Suprapubic skin (tissue), 4 donors: ENCODE results near the gene CXXC5. TPM values are rescaled to one million over a fixed set of nuclear protein-coding genes. Genes with fewer than 3 reads are reported as not detected.

ENCODE experiments used
- DNase-seq, 2 donors: peaks; one replicate each; pipeline ENCODE4 v3.0.0-alpha.2; 2019; ENCODE audit warnings: low spot score in 2 of 2
- H3K27ac ChIP-seq: fragments of 200-600 bp; sonication (generic); one replicate; pipeline ENCODE4 v1.5.1; 2019
- H3K27me3 ChIP-seq: fragments of 200-600 bp; sonication (generic); one replicate; pipeline ENCODE4 v1.5.1; 2019
- H3K36me3 ChIP-seq: fragments of 200-600 bp; sonication (generic); one replicate; pipeline ENCODE4 v1.5.1; 2019
- H3K4me1 ChIP-seq: fragments of 200-600 bp; sonication (generic); one replicate; pipeline ENCODE4 v1.5.1; 2019
- H3K4me3 ChIP-seq: fragments of 200-600 bp; sonication (generic); one replicate; pipeline ENCODE4 v1.5.1; 2019; ENCODE audit warnings: mild to moderate bottlenecking
- H3K9me3 ChIP-seq: fragments of 200-600 bp; sonication (generic); one replicate; pipeline ENCODE4 v1.5.1; 2019
- CTCF ChIP-seq, 2 donors: fragments of 200-600 bp in 1 of 2; fragments of 450-650 bp in 1 of 2; sonication (generic) in 1 of 2; IDR thresholded peaks; one replicate each; pipeline ENCODE4 v1.5.1; 2016 to 2019; ENCODE audit warnings: antibody characterized with exemption in 2 of 2, mild to moderate bottlenecking in 1 of 2, moderate library complexity in 1 of 2
- EP300 ChIP-seq: sonication (generic); formaldehyde crosslinking; IDR thresholded peaks from one replicate; pipeline ENCODE4 v1.6.1; 2017; ENCODE audit warnings: antibody characterized with exemption
- POLR2A ChIP-seq, 2 donors: fragments of 450-650 bp; IDR thresholded peaks; one replicate each; pipeline ENCODE4 v1.6.1; 2017; ENCODE audit warnings: antibody characterized with exemption in 2 of 2, mild to moderate bottlenecking in 2 of 2, moderate library complexity in 2 of 2
- POLR2AphosphoS5 ChIP-seq, 3 donors: sonication (generic); formaldehyde crosslinking; IDR thresholded peaks; one replicate each; pipeline ENCODE4 v1.6.1; 2017; ENCODE audit warnings: antibody characterized with exemption in 3 of 3
- WGBS: methylation state at CpG from one replicate; pipeline ENCODE4 v1.1.5; 2018; 5-methylcytosine and 5-hydroxymethylcytosine counted together
- total RNA-seq, 4 donors: library from RNA; depleted of rRNA; stranded (reverse); fragments of >200 nt; gene quantifications; one replicate each; pipeline ENCODE4 v1.1.0, GENCODE V29; 2016

CXXC5 gene
- total RNA-seq, 4 donors from 2014 or later, result 21.8 to 40.6 (median 30.1) TPM

GRCh38 chr5:139705655-139706587 is 57.8 kb downstream of the CXXC5 start:
- Histone ChIP-seq H3K4me3 (no peak overlapping the region), H3K27me3 (peaks cover 10% of the 10 kb centered on the region), H3K36me3 (no peaks in the 10 kb centered on the region), H3K9me3 (no peaks in the 10 kb centered on the region), H3K27ac (no peak overlapping the region), H3K4me1 (peaks cover 29% of the 10 kb centered on the region)
- no peak for DNase-seq
- WGBS, result 80% methylated on average over 8 of the region's 10 CpGs
- TF ChIP-seq CTCF (IDR thresholded peaks at IDR 0.05), result no peak
- no peak for TF ChIP-seq EP300
- no peak for TF ChIP-seq POLR2AphosphoS5 (IDR thresholded peaks at IDR 0.05)
- no peak for TF ChIP-seq POLR2A (IDR thresholded peaks at IDR 0.05)

- WGBS, result 82% methylated on average over 5 of the region's 5 CpGs
- Histone ChIP-seq H3K36me3 (no peaks in the 10 kb centered on the region), H3K4me1 (peaks cover 42% of the 10 kb centered on the region), H3K4me3 (no peak overlapping the region), H3K27me3 (peaks cover 16% of the 10 kb centered on the region), H3K9me3 (no peaks in the 10 kb centered on the region), H3K27ac (no peak overlapping the region)
- TF ChIP-seq EP300 (no peak), POLR2A (IDR thresholded peaks at IDR 0.05) (no peak), CTCF (IDR thresholded peaks at IDR 0.05) (no peak), POLR2AphosphoS5 (IDR thresholded peaks at IDR 0.05) (no peak)
- DNase-seq, result no peak
Measured at GRCh38 chr5:139707445-139708003, 59.4 kb downstream of the CXXC5 start.

- Histone ChIP-seq H3K36me3 (no peaks in the 10 kb centered on the region), H3K9me3 (no peaks in the 10 kb centered on the region), H3K27me3 (peaks cover 16% of the 10 kb centered on the region), H3K4me3 (no peak overlapping the region), H3K4me1 (peaks cover 42% of the 10 kb centered on the region), H3K27ac (peak overlapping the region; percentile 67)
- no peak for DNase-seq
- TF ChIP-seq CTCF (IDR thresholded peaks at IDR 0.05) (no peak), POLR2A (IDR thresholded peaks at IDR 0.05) (no peak), EP300 (no peak), POLR2AphosphoS5 (IDR thresholded peaks at IDR 0.05) (no peak)
- 78% methylated on average over 4 of the region's 4 CpGs for WGBS
Measured at GRCh38 chr5:139708434-139708861, 60.3 kb downstream of the CXXC5 start.

GRCh38 chr5:139708877-139709581 is 60.9 kb downstream of the CXXC5 start:
- Histone ChIP-seq H3K4me1 (peaks cover 42% of the 10 kb centered on the region), H3K27ac (peak overlapping the region; percentile 67), H3K36me3 (no peaks in the 10 kb centered on the region), H3K9me3 (no peaks in the 10 kb centered on the region), H3K27me3 (peaks cover 16% of the 10 kb centered on the region), H3K4me3 (peak overlapping the region; percentile 64)
- TF ChIP-seq EP300, result no peak
- no peak for TF ChIP-seq CTCF (IDR thresholded peaks at IDR 0.05)
- TF ChIP-seq POLR2A (IDR thresholded peaks at IDR 0.05), result no peak
- TF ChIP-seq POLR2AphosphoS5 (IDR thresholded peaks at IDR 0.05), result no peak
- no peak for DNase-seq
- WGBS, result 19% methylated on average over 21 of the region's 44 CpGs
